PC-3 (cell line): ENCODE measurements around the gene CCDC71.

Source experiments
- EZH2phosphoT487 ChIP-seq: fragments of 300-600 bp; sonication (generic); IDR thresholded peaks from 2 replicates; pipeline ENCODE4 v1.6.1; 2018; ENCODE audit warnings: mild to moderate bottlenecking, antibody characterized with exemption, low read length, borderline replicate concordance
- TF ChIP-seq, protein P1 (sequence below): fragments of 300-600 bp; sonication (generic); conservative IDR thresholded peaks from 2 replicates; pipeline ENCODE4 v1.5.1; 2017; ENCODE audit warnings: antibody characterized with exemption, low read depth, mild to moderate bottlenecking, low read length

DNA sequence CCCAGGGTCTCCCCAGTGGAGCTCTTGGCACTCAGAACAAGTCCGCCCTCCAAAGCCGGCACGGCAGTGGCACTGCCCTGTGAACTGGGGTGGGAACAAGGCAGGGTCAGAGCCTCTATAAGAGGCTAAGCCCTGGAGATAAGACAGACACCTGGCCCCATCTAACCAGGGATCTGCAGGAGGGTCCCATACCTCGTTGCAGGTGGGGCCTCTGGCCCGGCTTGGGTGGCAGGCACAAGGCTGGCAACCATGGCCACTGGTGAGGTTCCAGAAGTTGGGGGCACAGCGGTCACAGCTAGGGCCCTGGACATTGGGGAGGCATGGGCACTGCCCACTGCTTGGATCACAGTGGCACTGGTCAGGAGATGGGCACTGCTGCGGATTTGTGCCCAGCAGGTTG, 41.9 kb downstream of the CCDC71 start:
- TF ChIP-seq, protein P1, sequence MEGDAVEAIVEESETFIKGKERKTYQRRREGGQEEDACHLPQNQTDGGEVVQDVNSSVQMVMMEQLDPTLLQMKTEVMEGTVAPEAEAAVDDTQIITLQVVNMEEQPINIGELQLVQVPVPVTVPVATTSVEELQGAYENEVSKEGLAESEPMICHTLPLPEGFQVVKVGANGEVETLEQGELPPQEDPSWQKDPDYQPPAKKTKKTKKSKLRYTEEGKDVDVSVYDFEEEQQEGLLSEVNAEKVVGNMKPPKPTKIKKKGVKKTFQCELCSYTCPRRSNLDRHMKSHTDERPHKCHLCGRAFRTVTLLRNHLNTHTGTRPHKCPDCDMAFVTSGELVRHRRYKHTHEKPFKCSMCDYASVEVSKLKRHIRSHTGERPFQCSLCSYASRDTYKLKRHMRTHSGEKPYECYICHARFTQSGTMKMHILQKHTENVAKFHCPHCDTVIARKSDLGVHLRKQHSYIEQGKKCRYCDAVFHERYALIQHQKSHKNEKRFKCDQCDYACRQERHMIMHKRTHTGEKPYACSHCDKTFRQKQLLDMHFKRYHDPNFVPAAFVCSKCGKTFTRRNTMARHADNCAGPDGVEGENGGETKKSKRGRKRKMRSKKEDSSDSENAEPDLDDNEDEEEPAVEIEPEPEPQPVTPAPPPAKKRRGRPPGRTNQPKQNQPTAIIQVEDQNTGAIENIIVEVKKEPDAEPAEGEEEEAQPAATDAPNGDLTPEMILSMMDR: no peak
- TF ChIP-seq EZH2phosphoT487: no peak
